Brain microvascular endothelial cell (primary cell): ENCODE measurements around the gene NCAPD2.
A peak's percentile ranks its signal among the peaks of the same experiment; 100 is the strongest.

ENCODE experiments used
- DNase-seq: peaks from one replicate; pipeline ENCODE4 v3.0.0-alpha.2; 2020
- H3K27ac ChIP-seq: fragments of 250-450 bp; sonication (Bioruptor Pico); 2 replicates; pipeline ENCODE4 v1.5.1; 2020; ENCODE audit warnings: mild to moderate bottlenecking, moderate library complexity
- H3K27me3 ChIP-seq: fragments of 250-450 bp; sonication (Bioruptor Pico); replicated peaks from 2 replicates; pipeline ENCODE4 v1.5.1; 2020; ENCODE audit warnings: mild to moderate bottlenecking
- H3K36me3 ChIP-seq: fragments of 250-450 bp; sonication (Bioruptor Pico); replicated peaks from 2 replicates; pipeline ENCODE4 v1.5.1; 2020; ENCODE audit warnings: mild to moderate bottlenecking
- H3K4me3 ChIP-seq: 2 replicates; pipeline ENCODE4 v1.5.1; 2011; ENCODE audit warnings: low read depth, mild to moderate bottlenecking, control low read depth, low read length, moderate library complexity
- CTCF ChIP-seq: IDR thresholded peaks from 2 replicates; pipeline ENCODE4 v1.5.1; 2011; ENCODE audit warnings: low read depth, mild to moderate bottlenecking, moderate library complexity, low read length, control low read depth, inconsistent platforms; ENCODE audit errors: missing control alignments
- in situ Hi-C: cut with HindIII; loops from 2 replicates; pipeline ENCODE4 v1.10.0; 2017; ENCODE audit warnings: low sequenced_read_pairs, low pct_ligation_motif_present

The NCAPD2 gene

GRCh38 chr12:6507102-6507998 lies 13.4 kb downstream of the NCAPD2 start:
- no peak overlapping the region for H3K4me3 ChIP-seq
- H3K27me3 ChIP-seq, result no peaks in the 10 kb centered on the region
- H3K27ac ChIP-seq, result peak overlapping the region; percentile 53
- peak; percentile 18 for DNase-seq
- TF ChIP-seq CTCF, result no peak
- in situ Hi-C loops, result no loop called here
- peaks cover 7% of the 10 kb centered on the region for H3K36me3 ChIP-seq

- DNase-seq, result no peak
- in situ Hi-C loops, result no loop called here
- no peak for TF ChIP-seq CTCF
- Histone ChIP-seq H3K27me3 (no peaks in the 10 kb centered on the region), H3K4me3 (no peak overlapping the region), H3K27ac (peak overlapping the region; percentile 53), H3K36me3 (peaks cover 10% of the 10 kb centered on the region)
Measured at GRCh38 chr12:6508087-6508486, 14.2 kb downstream of the NCAPD2 start.

GRCh38 chr12:6520186-6520585 lies 26.3 kb downstream of the NCAPD2 start:
- Histone ChIP-seq H3K4me3 (no peak overlapping the region), H3K27ac (no peak overlapping the region), H3K27me3 (no peaks in the 10 kb centered on the region), H3K36me3 (peaks cover 59% of the 10 kb centered on the region)
- no peak for DNase-seq
- in situ Hi-C loops, result no loop called here
- TF ChIP-seq CTCF, result no peak

GRCh38 chr12:6522193-6522592 lies 28.3 kb downstream of the NCAPD2 start:
- H3K27ac ChIP-seq, result no peak overlapping the region
- H3K36me3 ChIP-seq, result peaks cover 61% of the 10 kb centered on the region
- TF ChIP-seq CTCF, result no peak
- no peak for DNase-seq
- H3K27me3 ChIP-seq, result no peaks in the 10 kb centered on the region
- no peak overlapping the region for H3K4me3 ChIP-seq
- in situ Hi-C loops, result no loop called here

- Histone ChIP-seq H3K27ac (no peak overlapping the region), H3K36me3 (peaks cover 65% of the 10 kb centered on the region)
Measured at GRCh38 chr12:6523708-6524107, 29.8 kb downstream of the NCAPD2 start.

More at GRCh38 chr12:6523708-6524107, 29.8 kb downstream of the NCAPD2 start:
- in situ Hi-C loops, result no loop called here
- no peak for TF ChIP-seq CTCF
- H3K4me3 ChIP-seq, result no peak overlapping the region
- no peak for DNase-seq
- H3K27me3 ChIP-seq, result no peaks in the 10 kb centered on the region
